Measurements from ENCODE around the gene ZMYND10.

ZMYND10 gene

GRCh38 chr3:50298836-50299637 is 46.5 kb downstream of the ZMYND10 start, which contains the start of the genes HYAL3 and NAA80:
Gene HYAL3 (minus strand): TSS chr3:50299405. CDS start chr3:50295602, 3,803 bp downstream.
Gene NAA80 (minus strand): TSS chr3:50299405. CDS start chr3:50297463, 1,942 bp downstream.
- no peaks in the 10 kb centered on the region; the same call in 1 of the 2 replicates for H3K4me1 ChIP-seq
- H3K4me3 ChIP-seq (ENCODE audit: low read depth, low read length), result peak within 1 kb of the TSS; percentile 72
- TF ChIP-seq CTCF (IDR thresholded peaks at IDR 0.05; ENCODE audit: low read depth, low read length), result no peak
- peak; percentile 96 for DNase-seq
- no peaks in the 10 kb centered on the region for H3K9me3 ChIP-seq
- no peaks in the 10 kb centered on the region for H3K27me3 ChIP-seq
- no peaks in the 10 kb centered on the region for H3K36me3 ChIP-seq

GRCh38 chr3:50297896-50298725 is 47.4 kb downstream of the ZMYND10 start:
- Histone ChIP-seq H3K9me3 (no peaks in the 10 kb centered on the region), H3K4me3 (ENCODE audit: low read depth, low read length) (peak overlapping the region; percentile 72), H3K4me1 (no peaks in the 10 kb centered on the region; the same call in 1 of the 2 replicates), H3K27me3 (no peaks in the 10 kb centered on the region), H3K36me3 (no peaks in the 10 kb centered on the region)
- DNase-seq, result no peak
- no peak for TF ChIP-seq CTCF (IDR thresholded peaks at IDR 0.05; ENCODE audit: low read depth, low read length)

GRCh38 chr3:50297384-50297775 is 48.2 kb downstream of the ZMYND10 start:
- H3K4me3 ChIP-seq (ENCODE audit: low read depth, low read length), result no peak overlapping the region
- H3K27me3 ChIP-seq, result no peaks in the 10 kb centered on the region
- H3K4me1 ChIP-seq, result no peaks in the 10 kb centered on the region; the same call in 1 of the 2 replicates
- H3K9me3 ChIP-seq, result no peaks in the 10 kb centered on the region
- TF ChIP-seq CTCF (IDR thresholded peaks at IDR 0.05; ENCODE audit: low read depth, low read length), result no peak
- no peaks in the 10 kb centered on the region for H3K36me3 ChIP-seq
- DNase-seq, result no peak

- no peaks in the 10 kb centered on the region for H3K9me3 ChIP-seq
- no peak overlapping the region for H3K4me3 ChIP-seq (ENCODE audit: low read depth, low read length)
- H3K4me1 ChIP-seq, result no peaks in the 10 kb centered on the region; the same call in 1 of the 2 replicates
- no peak for TF ChIP-seq CTCF (IDR thresholded peaks at IDR 0.05; ENCODE audit: low read depth, low read length)
- DNase-seq, result no peak
- H3K27me3 ChIP-seq, result no peaks in the 10 kb centered on the region
- H3K36me3 ChIP-seq, result no peaks in the 10 kb centered on the region
Measured at GRCh38 chr3:50296721-50297383, 48.7 kb downstream of the ZMYND10 start.

GRCh38 chr3:50295553-50296431 is 49.7 kb downstream of the ZMYND10 start:
- no peak overlapping the region for H3K4me3 ChIP-seq (ENCODE audit: low read depth, low read length)
- DNase-seq, result no peak
- no peaks in the 10 kb centered on the region for H3K36me3 ChIP-seq
- TF ChIP-seq CTCF (IDR thresholded peaks at IDR 0.05; ENCODE audit: low read depth, low read length), result no peak
- no peaks in the 10 kb centered on the region for H3K9me3 ChIP-seq
- no peaks in the 10 kb centered on the region; the same call in 1 of the 2 replicates for H3K4me1 ChIP-seq
- H3K27me3 ChIP-seq, result no peaks in the 10 kb centered on the region

Measured in BE2C (cell line).